GM21717 (cell line): ENCODE data around the gene CNTNAP2.

ENCODE experiments used
- ATAC-seq: cut with Tn5 transposase; IDR thresholded peaks from one replicate; pipeline ENCODE4 v1.9.1; 2021; ENCODE audit warnings: mild to moderate bottlenecking, moderate library complexity; ENCODE audit not compliant: unreplicated experiment

Gene CNTNAP2

GRCh38 chr7:146414373-146414772 is 297.8 kb downstream of the CNTNAP2 start:
- ATAC-seq = no peak

GRCh38 chr7:146414937-146415336 is 298.3 kb downstream of the CNTNAP2 start:
- no peak for ATAC-seq

GRCh38 chr7:146417176-146417575 is 300.6 kb downstream of the CNTNAP2 start:
- no peak for ATAC-seq

GRCh38 chr7:146423446-146423845 is 306.8 kb downstream of the CNTNAP2 start:
- ATAC-seq = no peak

- ATAC-seq = no peak
Measured at GRCh38 chr7:146424084-146424483, 307.5 kb downstream of the CNTNAP2 start.

GRCh38 chr7:146433501-146433900 is 316.9 kb downstream of the CNTNAP2 start:
- ATAC-seq = no peak

GRCh38 chr7:146443102-146443501 is 326.5 kb downstream of the CNTNAP2 start:
- no peak for ATAC-seq

- ATAC-seq = no peak
Measured at GRCh38 chr7:146449625-146450024, 333.0 kb downstream of the CNTNAP2 start.

GRCh38 chr7:146455091-146455655 is 338.6 kb downstream of the CNTNAP2 start:
- no peak for ATAC-seq

- ATAC-seq = no peak
Measured at GRCh38 chr7:146479040-146479439, 362.4 kb downstream of the CNTNAP2 start.

- no peak for ATAC-seq
Measured at GRCh38 chr7:146486519-146486918, 369.9 kb downstream of the CNTNAP2 start.

GRCh38 chr7:146492017-146492416 is 375.4 kb downstream of the CNTNAP2 start:
- no peak for ATAC-seq

- ATAC-seq = no peak
Measured at GRCh38 chr7:146494952-146495596, 378.5 kb downstream of the CNTNAP2 start.

GRCh38 chr7:146496657-146497056 is 380.1 kb downstream of the CNTNAP2 start:
- no peak for ATAC-seq

- ATAC-seq = no peak
Measured at GRCh38 chr7:146499970-146500369, 383.4 kb downstream of the CNTNAP2 start.

GRCh38 chr7:146503844-146504243 is 387.2 kb downstream of the CNTNAP2 start:
- ATAC-seq = no peak

GRCh38 chr7:146510088-146510680 is 393.6 kb downstream of the CNTNAP2 start:
- ATAC-seq = no peak

GRCh38 chr7:146514304-146514703 is 397.7 kb downstream of the CNTNAP2 start:
- ATAC-seq = no peak

- no peak for ATAC-seq
Measured at GRCh38 chr7:146528581-146528980, 412.0 kb downstream of the CNTNAP2 start.

GRCh38 chr7:146539836-146540235 is 423.2 kb downstream of the CNTNAP2 start:
- ATAC-seq = no peak

GRCh38 chr7:146542101-146542500 is 425.5 kb downstream of the CNTNAP2 start:
- ATAC-seq = no peak

GRCh38 chr7:146544748-146545147 is 428.1 kb downstream of the CNTNAP2 start:
- no peak for ATAC-seq
